SK-N-SH treated with all-trans-retinoic acid at 6 μM for 48 hours (cell line): Measurements from ENCODE around the gene RIMBP2.

ENCODE experiments used
- ARNTL ChIP-seq: fragments of 450-650 bp; formaldehyde crosslinking; IDR thresholded peaks from 2 replicates; pipeline ENCODE4 v1.5.0; 2020; ENCODE audit warnings: low read depth, mild to moderate bottlenecking, moderate library complexity, borderline replicate concordance
- BACH2 ChIP-seq: fragments of 250-450 bp; sonication (Bioruptor Pico); IDR thresholded peaks from 2 replicates; pipeline ENCODE4 v1.9.0; 2021; ENCODE audit warnings: mild to moderate bottlenecking, borderline replicate concordance
- CREB5 ChIP-seq: fragments of 250-450 bp; sonication (Bioruptor Pico); IDR thresholded peaks from 2 replicates; pipeline ENCODE4 v1.5.1; 2020; ENCODE audit warnings: low read depth, mild to moderate bottlenecking, moderate library complexity
- CSRNP3 ChIP-seq: fragments of 250-450 bp; sonication (Bioruptor Pico); IDR thresholded peaks from 2 replicates; pipeline ENCODE4 v1.5.1; 2021; ENCODE audit warnings: mild to moderate bottlenecking, moderate library complexity
- ESRRG ChIP-seq: fragments of 250-450 bp; sonication (Bioruptor Pico); IDR thresholded peaks from 2 replicates; pipeline ENCODE4 v1.6.1; 2021; ENCODE audit warnings: mild to moderate bottlenecking
- GLIS3 ChIP-seq: fragments of 250-450 bp; sonication (Bioruptor Pico); IDR thresholded peaks from 2 replicates; pipeline ENCODE4 v1.5.0; 2020; ENCODE audit warnings: mild to moderate bottlenecking, moderate library complexity
- ISL1 ChIP-seq: fragments of 250-450 bp; sonication (Bioruptor Pico); IDR thresholded peaks from 2 replicates; pipeline ENCODE4 v2.1.2; 2022; ENCODE audit warnings: mild to moderate bottlenecking, moderate library complexity
- SNAI2 ChIP-seq: fragments of 250-450 bp; sonication (Bioruptor Pico); IDR thresholded peaks from 2 replicates; pipeline ENCODE4 v1.5.0; 2020; ENCODE audit warnings: mild to moderate bottlenecking, moderate library complexity
- TSHZ2 ChIP-seq: fragments of 250-450 bp; sonication (Bioruptor Pico); IDR thresholded peaks from 2 replicates; pipeline ENCODE4 v1.5.0; 2020; ENCODE audit warnings: mild to moderate bottlenecking, moderate library complexity
- ZFP3 ChIP-seq: fragments of 250-450 bp; sonication (Bioruptor Pico); IDR thresholded peaks from 2 replicates; pipeline ENCODE4 v1.5.0; 2020; ENCODE audit warnings: mild to moderate bottlenecking, moderate library complexity
- ZFP30 ChIP-seq: fragments of 450-650 bp; formaldehyde crosslinking; IDR thresholded peaks from 2 replicates; pipeline ENCODE4 v1.5.0; 2022; ENCODE audit warnings: mild to moderate bottlenecking, moderate library complexity
- ZNF70 ChIP-seq: fragments of 450-650 bp; formaldehyde crosslinking; IDR thresholded peaks from 2 replicates; pipeline ENCODE4 v1.5.0; 2020; ENCODE audit warnings: mild to moderate bottlenecking, moderate library complexity
- TF ChIP-seq, protein P1 (sequence below): fragments of 250-450 bp; sonication (Bioruptor Pico); IDR thresholded peaks from 2 replicates; pipeline ENCODE4 v1.8.0; 2020; ENCODE audit warnings: mild to moderate bottlenecking, moderate library complexity, borderline replicate concordance
- TF ChIP-seq, protein P2 (sequence below): fragments of 250-450 bp; sonication (Bioruptor Pico); IDR thresholded peaks from 2 replicates; pipeline ENCODE4 v1.8.0; 2021; ENCODE audit warnings: low read depth, mild to moderate bottlenecking, moderate library complexity, borderline replicate concordance

- TF ChIP-seq ZNF70 (no peak), BACH2 (CRISPR knock-in tag) (no peak), TSHZ2 (no peak), ZFP30 (no peak), ARNTL (no peak), ZFP3 (CRISPR knock-in tag) (no peak), CSRNP3 (CRISPR knock-in tag) (no peak), CREB5 (CRISPR knock-in tag) (no peak), ESRRG (CRISPR knock-in tag) (no peak), ISL1 (no peak), GLIS3 (no peak), SNAI2 (CRISPR knock-in tag) (no peak)
- TF ChIP-seq, protein P1, sequence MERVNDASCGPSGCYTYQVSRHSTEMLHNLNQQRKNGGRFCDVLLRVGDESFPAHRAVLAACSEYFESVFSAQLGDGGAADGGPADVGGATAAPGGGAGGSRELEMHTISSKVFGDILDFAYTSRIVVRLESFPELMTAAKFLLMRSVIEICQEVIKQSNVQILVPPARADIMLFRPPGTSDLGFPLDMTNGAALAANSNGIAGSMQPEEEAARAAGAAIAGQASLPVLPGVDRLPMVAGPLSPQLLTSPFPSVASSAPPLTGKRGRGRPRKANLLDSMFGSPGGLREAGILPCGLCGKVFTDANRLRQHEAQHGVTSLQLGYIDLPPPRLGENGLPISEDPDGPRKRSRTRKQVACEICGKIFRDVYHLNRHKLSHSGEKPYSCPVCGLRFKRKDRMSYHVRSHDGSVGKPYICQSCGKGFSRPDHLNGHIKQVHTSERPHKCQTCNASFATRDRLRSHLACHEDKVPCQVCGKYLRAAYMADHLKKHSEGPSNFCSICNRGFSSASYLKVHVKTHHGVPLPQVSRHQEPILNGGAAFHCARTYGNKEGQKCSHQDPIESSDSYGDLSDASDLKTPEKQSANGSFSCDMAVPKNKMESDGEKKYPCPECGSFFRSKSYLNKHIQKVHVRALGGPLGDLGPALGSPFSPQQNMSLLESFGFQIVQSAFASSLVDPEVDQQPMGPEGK (CRISPR knock-in tag): no peak
- TF ChIP-seq, protein P2, sequence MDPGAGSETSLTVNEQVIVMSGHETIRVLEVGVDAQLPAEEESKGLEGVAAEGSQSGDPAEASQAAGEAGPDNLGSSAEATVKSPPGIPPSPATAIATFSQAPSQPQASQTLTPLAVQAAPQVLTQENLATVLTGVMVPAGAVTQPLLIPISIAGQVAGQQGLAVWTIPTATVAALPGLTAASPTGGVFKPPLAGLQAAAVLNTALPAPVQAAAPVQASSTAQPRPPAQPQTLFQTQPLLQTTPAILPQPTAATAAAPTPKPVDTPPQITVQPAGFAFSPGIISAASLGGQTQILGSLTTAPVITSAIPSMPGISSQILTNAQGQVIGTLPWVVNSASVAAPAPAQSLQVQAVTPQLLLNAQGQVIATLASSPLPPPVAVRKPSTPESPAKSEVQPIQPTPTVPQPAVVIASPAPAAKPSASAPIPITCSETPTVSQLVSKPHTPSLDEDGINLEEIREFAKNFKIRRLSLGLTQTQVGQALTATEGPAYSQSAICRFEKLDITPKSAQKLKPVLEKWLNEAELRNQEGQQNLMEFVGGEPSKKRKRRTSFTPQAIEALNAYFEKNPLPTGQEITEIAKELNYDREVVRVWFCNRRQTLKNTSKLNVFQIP (CRISPR knock-in tag): no peak
Measured at GRCh38 chr12:130677957-130678558, 38.0 kb downstream of the RIMBP2 start.
